ENCODE measurements around the gene PDCL2. TPM values are rescaled to one million over a fixed set of nuclear protein-coding genes. Genes with fewer than 3 reads are reported as not detected.

Gene PDCL2
- total RNA-seq, 1 experiment from 2014 or later = not detected

GRCh38 chr4:55613621-55614020 lies 21.6 kb upstream of the PDCL2 start:
- TF ChIP-seq CTCF (IDR thresholded peaks at IDR 0.05; ENCODE audit: insufficient read depth in 1 of 2, low read depth in 1 of 2, low read length in 1 of 2, severe bottlenecking in 1 of 2, unreplicated experiment in 1 of 2) = no peak
- Histone ChIP-seq H3K27me3 (replicated peaks; ENCODE audit: control insufficient read depth, insufficient read depth, low read length) (no peaks in the 10 kb centered on the region), H3K4me3 (ENCODE audit: low read depth, low read length) (no peak overlapping the region), H3K36me3 (ENCODE audit: control insufficient read depth, insufficient read depth, low read length) (no peaks in the 10 kb centered on the region), H3K4me1 (no peaks in the 10 kb centered on the region), H3K9me3 (no peaks in the 10 kb centered on the region)
- H3K36me3 Mint-ChIP-seq (ENCODE audit: insufficient read depth, unreplicated experiment) = no peaks in the 10 kb centered on the region
- ChIA-PET POLR2A (no interaction called here), CTCF (no interaction called here)
- no peak overlapping the region for H3K4me3 Mint-ChIP-seq (ENCODE audit: unreplicated experiment)
- H3K4me1 Mint-ChIP-seq (ENCODE audit: low read depth, unreplicated experiment) = peaks cover 2% of the 10 kb centered on the region
- DNase-seq = no peak
- no peak overlapping the region for H3K27ac Mint-ChIP-seq (ENCODE audit: unreplicated experiment)
- H3K9me3 Mint-ChIP-seq (ENCODE audit: unreplicated experiment) = peaks cover 5% of the 10 kb centered on the region
- H3K27me3 Mint-ChIP-seq (ENCODE audit: insufficient read depth, unreplicated experiment) = peaks cover 4% of the 10 kb centered on the region
- intact Hi-C loops (cut with micrococcal nuclease; ENCODE audit: unreplicated experiment) = no loop called here
- no TSS peak for BruUV-seq (replicated peaks)

GRCh38 chr4:55612341-55612740 lies 20.3 kb upstream of the PDCL2 start:
- Histone ChIP-seq H3K36me3 (ENCODE audit: control insufficient read depth, insufficient read depth, low read length) (no peaks in the 10 kb centered on the region), H3K4me3 (ENCODE audit: low read depth, low read length) (no peak overlapping the region), H3K27me3 (replicated peaks; ENCODE audit: control insufficient read depth, insufficient read depth, low read length) (no peaks in the 10 kb centered on the region), H3K9me3 (no peaks in the 10 kb centered on the region), H3K4me1 (no peaks in the 10 kb centered on the region)
- BruUV-seq (replicated peaks) = no TSS peak
- TF ChIP-seq CTCF (IDR thresholded peaks at IDR 0.05; ENCODE audit: insufficient read depth in 1 of 2, low read depth in 1 of 2, low read length in 1 of 2, severe bottlenecking in 1 of 2, unreplicated experiment in 1 of 2) = no peak
- Mint-ChIP-seq H3K36me3 (ENCODE audit: insufficient read depth, unreplicated experiment) (no peaks in the 10 kb centered on the region), H3K9me3 (ENCODE audit: unreplicated experiment) (no peaks in the 10 kb centered on the region), H3K27me3 (ENCODE audit: insufficient read depth, unreplicated experiment) (no peaks in the 10 kb centered on the region), H3K27ac (ENCODE audit: unreplicated experiment) (no peak overlapping the region), H3K4me1 (ENCODE audit: low read depth, unreplicated experiment) (no peaks in the 10 kb centered on the region), H3K4me3 (ENCODE audit: unreplicated experiment) (no peak overlapping the region)
- CTCF ChIA-PET = no interaction called here
- intact Hi-C loops (cut with micrococcal nuclease; ENCODE audit: unreplicated experiment) = no loop called here
- DNase-seq = no peak
- POLR2A ChIA-PET = no interaction called here

- POLR2A ChIA-PET = no interaction called here
- no peak overlapping the region for H3K4me3 Mint-ChIP-seq (ENCODE audit: unreplicated experiment)
- H3K9me3 Mint-ChIP-seq (ENCODE audit: unreplicated experiment) = no peaks in the 10 kb centered on the region
- Histone ChIP-seq H3K4me3 (ENCODE audit: low read depth, low read length) (no peak overlapping the region), H3K4me1 (no peaks in the 10 kb centered on the region), H3K27me3 (replicated peaks; ENCODE audit: control insufficient read depth, insufficient read depth, low read length) (no peaks in the 10 kb centered on the region), H3K9me3 (no peaks in the 10 kb centered on the region), H3K36me3 (ENCODE audit: control insufficient read depth, insufficient read depth, low read length) (no peaks in the 10 kb centered on the region)
- CTCF ChIA-PET = no interaction called here
- H3K4me1 Mint-ChIP-seq (ENCODE audit: low read depth, unreplicated experiment) = no peaks in the 10 kb centered on the region
- DNase-seq = no peak
- intact Hi-C loops (cut with micrococcal nuclease; ENCODE audit: unreplicated experiment) = no loop called here
- H3K36me3 Mint-ChIP-seq (ENCODE audit: insufficient read depth, unreplicated experiment) = no peaks in the 10 kb centered on the region
- H3K27ac Mint-ChIP-seq (ENCODE audit: unreplicated experiment) = no peak overlapping the region
- H3K27me3 Mint-ChIP-seq (ENCODE audit: insufficient read depth, unreplicated experiment) = no peaks in the 10 kb centered on the region
- BruUV-seq (replicated peaks) = no TSS peak
- no peak for TF ChIP-seq CTCF (IDR thresholded peaks at IDR 0.05; ENCODE audit: insufficient read depth in 1 of 2, low read depth in 1 of 2, low read length in 1 of 2, severe bottlenecking in 1 of 2, unreplicated experiment in 1 of 2)
Measured at GRCh38 chr4:55611358-55612059, 19.5 kb upstream of the PDCL2 start.
